PFSK-1 (cell line): ENCODE data around the gene TTC12.

Experiments
- POLR2AphosphoS5 ChIP-seq: IDR thresholded peaks from 2 replicates; pipeline ENCODE4 v1.6.1; 2012; ENCODE audit warnings: low read depth, mild to moderate bottlenecking, control low read depth, low read length, moderate library complexity
- SIN3A ChIP-seq: IDR thresholded peaks from 2 replicates; pipeline ENCODE4 v1.6.1; 2012; ENCODE audit warnings: mild to moderate bottlenecking, low read length, moderate library complexity, borderline replicate concordance; ENCODE audit not compliant: insufficient read depth
- TF ChIP-seq, protein P1 (sequence below), 2 experiments: IDR thresholded peaks; 2 replicates each; pipeline versions ENCODE4 v1.6.1 to v1.8.0; 2011 to 2012; ENCODE audit warnings: low read depth in 2 of 2, low read length in 2 of 2, control low read depth in 1 of 2, inconsistent platforms in 1 of 2, mild to moderate bottlenecking in 1 of 2, moderate library complexity in 1 of 2; ENCODE audit not compliant: insufficient read depth in 1 of 2

DNA sequence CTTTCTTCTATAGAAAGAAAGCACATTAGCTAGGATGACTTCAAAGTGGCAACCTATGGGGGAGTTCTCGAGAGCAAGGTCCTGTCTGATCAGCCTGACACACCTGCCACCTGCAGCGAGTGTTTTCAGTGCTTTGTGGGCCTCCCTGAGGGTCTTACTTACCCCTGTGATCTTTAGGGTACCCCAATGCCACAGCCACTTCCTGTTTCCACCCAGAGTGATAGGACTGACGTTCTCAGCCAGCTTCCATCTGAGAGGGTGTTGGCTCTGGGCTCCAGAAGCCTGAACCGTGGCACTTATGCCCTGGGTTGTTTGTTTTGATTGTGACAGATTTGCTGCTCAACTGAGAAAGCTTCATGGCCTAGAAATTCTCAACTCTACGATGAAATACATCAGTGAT, 51.5 kb downstream of the TTC12 start:
- no peak for TF ChIP-seq POLR2AphosphoS5
- no peak for TF ChIP-seq SIN3A
- TF ChIP-seq, protein P1, sequence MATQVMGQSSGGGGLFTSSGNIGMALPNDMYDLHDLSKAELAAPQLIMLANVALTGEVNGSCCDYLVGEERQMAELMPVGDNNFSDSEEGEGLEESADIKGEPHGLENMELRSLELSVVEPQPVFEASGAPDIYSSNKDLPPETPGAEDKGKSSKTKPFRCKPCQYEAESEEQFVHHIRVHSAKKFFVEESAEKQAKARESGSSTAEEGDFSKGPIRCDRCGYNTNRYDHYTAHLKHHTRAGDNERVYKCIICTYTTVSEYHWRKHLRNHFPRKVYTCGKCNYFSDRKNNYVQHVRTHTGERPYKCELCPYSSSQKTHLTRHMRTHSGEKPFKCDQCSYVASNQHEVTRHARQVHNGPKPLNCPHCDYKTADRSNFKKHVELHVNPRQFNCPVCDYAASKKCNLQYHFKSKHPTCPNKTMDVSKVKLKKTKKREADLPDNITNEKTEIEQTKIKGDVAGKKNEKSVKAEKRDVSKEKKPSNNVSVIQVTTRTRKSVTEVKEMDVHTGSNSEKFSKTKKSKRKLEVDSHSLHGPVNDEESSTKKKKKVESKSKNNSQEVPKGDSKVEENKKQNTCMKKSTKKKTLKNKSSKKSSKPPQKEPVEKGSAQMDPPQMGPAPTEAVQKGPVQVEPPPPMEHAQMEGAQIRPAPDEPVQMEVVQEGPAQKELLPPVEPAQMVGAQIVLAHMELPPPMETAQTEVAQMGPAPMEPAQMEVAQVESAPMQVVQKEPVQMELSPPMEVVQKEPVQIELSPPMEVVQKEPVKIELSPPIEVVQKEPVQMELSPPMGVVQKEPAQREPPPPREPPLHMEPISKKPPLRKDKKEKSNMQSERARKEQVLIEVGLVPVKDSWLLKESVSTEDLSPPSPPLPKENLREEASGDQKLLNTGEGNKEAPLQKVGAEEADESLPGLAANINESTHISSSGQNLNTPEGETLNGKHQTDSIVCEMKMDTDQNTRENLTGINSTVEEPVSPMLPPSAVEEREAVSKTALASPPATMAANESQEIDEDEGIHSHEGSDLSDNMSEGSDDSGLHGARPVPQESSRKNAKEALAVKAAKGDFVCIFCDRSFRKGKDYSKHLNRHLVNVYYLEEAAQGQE (IDR thresholded peaks at IDR 0.05; ENCODE audit: insufficient read depth in 1 of 2, low read depth in 2 of 2, low read length in 2 of 2): no peak
